Caco-2 (cell line): ENCODE data around the gene ZSWIM1. TPM values are rescaled to one million over a fixed set of nuclear protein-coding genes. Genes with fewer than 3 reads are reported as not detected.
"Not testable (repeated sequence)": the region's sequence is repeated elsewhere in the genome, so short reads cannot be mapped to it uniquely, and the experiment has no call there.

Experiments
- BruUV-seq: library from RNA; stranded (reverse); fragments of 400-500 nt; replicated peaks from 2 replicates; lab custom pipeline; 2021; lab: Mats Ljungman, UMichigan
- CTCF ChIA-PET: fragments of 300-600 bp; sonication (Branson Sonifier 250); formaldehyde crosslinking; loops from one replicate; lab custom pipeline; 2022; ENCODE audit warnings: antibody characterized with exemption; lab: Charles Lee
- POLR2A ChIA-PET: fragments of 300-600 bp; sonication (Branson Sonifier 250); formaldehyde crosslinking; loops from one replicate; lab custom pipeline; 2022; ENCODE audit warnings: antibody characterized with exemption; lab: Charles Lee
- DNase-seq, 2 experiments: peaks; one replicate each; pipeline versions ENCODE4 v3.0.0 to v3.0.0-alpha.2; 2020 to 2022
- H3K27me3 ChIP-seq: replicated peaks from 2 replicates; pipeline ENCODE4 v1.6.0; 2011; ENCODE audit warnings: low read length; ENCODE audit not compliant: control insufficient read depth, insufficient read depth
- H3K36me3 ChIP-seq: 2 replicates; pipeline ENCODE4 v1.5.1; 2011; ENCODE audit warnings: low read length; ENCODE audit not compliant: control insufficient read depth, insufficient read depth
- H3K4me1 ChIP-seq: fragments of 250-450 bp; sonication (Bioruptor Pico); 2 replicates; pipeline ENCODE4 v1.5.1; 2020; ENCODE audit warnings: mild to moderate bottlenecking
- H3K4me3 ChIP-seq: 2 replicates; pipeline ENCODE4 v1.5.1; 2011; ENCODE audit warnings: low read depth, mild to moderate bottlenecking, control low read depth, low read length
- H3K9me3 ChIP-seq: fragments of 250-450 bp; sonication (Bioruptor Pico); 2 replicates; pipeline ENCODE4 v1.5.1; 2020; ENCODE audit warnings: mild to moderate bottlenecking, moderate library complexity
- H3K27ac Mint-ChIP-seq: one replicate; pipeline ENCODE4 v1.8.0; 2022; ENCODE audit warnings: mixed read lengths; ENCODE audit not compliant: unreplicated experiment
- H3K27me3 Mint-ChIP-seq: one replicate; pipeline ENCODE4 v1.8.0; 2022; ENCODE audit warnings: mixed read lengths; ENCODE audit not compliant: insufficient read depth, unreplicated experiment
- H3K36me3 Mint-ChIP-seq: one replicate; pipeline ENCODE4 v1.8.0; 2022; ENCODE audit warnings: mild to moderate bottlenecking, mixed read lengths; ENCODE audit not compliant: insufficient read depth, unreplicated experiment
- H3K4me1 Mint-ChIP-seq: one replicate; pipeline ENCODE4 v1.8.0; 2022; ENCODE audit warnings: low read depth, mixed read lengths; ENCODE audit not compliant: unreplicated experiment
- H3K4me3 Mint-ChIP-seq: one replicate; pipeline ENCODE4 v1.8.0; 2022; ENCODE audit warnings: mild to moderate bottlenecking, moderate library complexity, mixed read lengths; ENCODE audit not compliant: unreplicated experiment
- H3K9me3 Mint-ChIP-seq: one replicate; pipeline ENCODE4 v1.8.0; 2022; ENCODE audit warnings: mixed read lengths; ENCODE audit not compliant: unreplicated experiment
- CTCF ChIP-seq, 2 experiments: fragments of 200-600 bp in 1 of 2; IDR thresholded peaks; 1 replicate in 1 of 2; 2 replicates in 1 of 2; pipeline versions ENCODE4 v1.5.1 to v1.8.0; 2011 to 2022; ENCODE audit warnings: antibody characterized with exemption in 1 of 2, control low read depth in 1 of 2, inconsistent platforms in 1 of 2, low read depth in 1 of 2, low read length in 1 of 2, mild to moderate bottlenecking in 1 of 2, moderate library complexity in 1 of 2; ENCODE audit not compliant: insufficient read depth in 1 of 2, severe bottlenecking in 1 of 2, unreplicated experiment in 1 of 2
- intact Hi-C: fragments of 100-400 bp; cut with micrococcal nuclease; formaldehyde crosslinking; loops from one replicate; pipeline ENCODE4 v1.10.0; 2022; ENCODE audit not compliant: unreplicated experiment
- total RNA-seq: library from RNA; stranded (reverse); gene quantifications from 2 replicates; pipeline ENCODE4 v1.2.3, GENCODE V29; 2022

ZSWIM1 gene
- total RNA-seq, 1 experiment from 2014 or later: 27.3 TPM

GRCh38 chr20:45925821-45926506, 44.9 kb downstream of the ZSWIM1 start:
- Histone ChIP-seq H3K36me3 (no peaks in the 10 kb centered on the region), H3K9me3 (no peaks in the 10 kb centered on the region), H3K4me3 (no peak overlapping the region), H3K4me1 (peaks cover 34% of the 10 kb centered on the region), H3K27me3 (no peaks in the 10 kb centered on the region)
- CTCF ChIA-PET: interaction anchor here (0.7 to 2.9 kb wide), 3 partner anchors 18 to 36 kb away, joined by 3 to 17 read pairs (median 3); partner anchors contain the start of gene CTSA
- Mint-ChIP-seq H3K27ac (peak overlapping the region; percentile 25), H3K27me3 (no peaks in the 10 kb centered on the region), H3K36me3 (no peaks in the 10 kb centered on the region), H3K4me3 (no peak overlapping the region), H3K4me1 (peaks cover 15% of the 10 kb centered on the region), H3K9me3 (no peaks in the 10 kb centered on the region)
- intact Hi-C loops: no loop called here
- no peak for TF ChIP-seq CTCF (IDR thresholded peaks at IDR 0.05; ENCODE audit: insufficient read depth in 1 of 2, low read depth in 1 of 2, low read length in 1 of 2, severe bottlenecking in 1 of 2, unreplicated experiment in 1 of 2)
- POLR2A ChIA-PET: interaction anchor here (1.9 kb wide), 1 partner anchor 9 kb away, joined by 9 read pairs; the partner anchor contains the start of gene PCIF1
- DNase-seq: no peak
- BruUV-seq: no TSS peak

GRCh38 chr20:45926731-45927070, 45.7 kb downstream of the ZSWIM1 start:
- DNase-seq: no peak
- peak overlapping the region; percentile 18 for H3K27ac Mint-ChIP-seq
- H3K9me3 ChIP-seq: no peaks in the 10 kb centered on the region
- intact Hi-C loops: no loop called here
- H3K4me1 Mint-ChIP-seq: peaks cover 11% of the 10 kb centered on the region
- TF ChIP-seq CTCF (IDR thresholded peaks at IDR 0.05; ENCODE audit: insufficient read depth in 1 of 2, low read depth in 1 of 2, low read length in 1 of 2, severe bottlenecking in 1 of 2, unreplicated experiment in 1 of 2): no peak
- POLR2A ChIA-PET: interaction anchor here (0.6 to 1.9 kb wide), 3 partner anchors 8 to 1526 kb away, joined by 3 to 9 read pairs (median 5); partner anchors contain the start of gene PCIF1
- H3K27me3 Mint-ChIP-seq: no peaks in the 10 kb centered on the region
- no peaks in the 10 kb centered on the region for H3K9me3 Mint-ChIP-seq
- H3K4me3 Mint-ChIP-seq: no peak overlapping the region
- CTCF ChIA-PET: interaction anchor here (0.6 to 2.9 kb wide), 4 partner anchors 35 to 385 kb away, joined by 3 to 17 read pairs (median 4); partner anchors contain the start of gene CTSA
- no peak overlapping the region for H3K4me3 ChIP-seq
- H3K36me3 ChIP-seq: no peaks in the 10 kb centered on the region
- H3K27me3 ChIP-seq: no peaks in the 10 kb centered on the region
- H3K36me3 Mint-ChIP-seq: no peaks in the 10 kb centered on the region
- peaks cover 38% of the 10 kb centered on the region for H3K4me1 ChIP-seq
- BruUV-seq: no TSS peak

- POLR2A ChIA-PET: interaction anchor here (0.6 to 1.9 kb wide), 4 partner anchors 8 to 1527 kb away, joined by 3 to 9 read pairs (median 4); partner anchors contain the start of gene PCIF1
- DNase-seq: peak; percentile 64 to 78
- H3K27me3 ChIP-seq: no peaks in the 10 kb centered on the region
- Mint-ChIP-seq H3K27ac (peak overlapping the region; percentile 18), H3K9me3 (no peaks in the 10 kb centered on the region), H3K27me3 (no peaks in the 10 kb centered on the region), H3K4me1 (peaks cover 12% of the 10 kb centered on the region), H3K4me3 (no peak overlapping the region), H3K36me3 (peaks cover 5% of the 10 kb centered on the region)
- CTCF ChIA-PET: interaction anchor here (0.6 to 2.9 kb wide), 9 partner anchors 17 to 384 kb away, joined by 3 to 17 read pairs (median 3); partner anchors contain the start of gene ZSWIM1
- intact Hi-C loops: no loop called here
- H3K9me3 ChIP-seq: no peaks in the 10 kb centered on the region
- no peak for TF ChIP-seq CTCF (IDR thresholded peaks at IDR 0.05; ENCODE audit: insufficient read depth in 1 of 2, low read depth in 1 of 2, low read length in 1 of 2, severe bottlenecking in 1 of 2, unreplicated experiment in 1 of 2)
- no TSS peak for BruUV-seq
- no peaks in the 10 kb centered on the region for H3K36me3 ChIP-seq
- H3K4me1 ChIP-seq: peaks cover 38% of the 10 kb centered on the region
- H3K4me3 ChIP-seq: no peak overlapping the region
Measured at GRCh38 chr20:45927071-45927878, 46.2 kb downstream of the ZSWIM1 start.

GRCh38 chr20:45931680-45932079, 50.7 kb downstream of the ZSWIM1 start:
- H3K27me3 ChIP-seq, H3K36me3 ChIP-seq, BruUV-seq, H3K9me3 Mint-ChIP-seq, H3K4me3 ChIP-seq, DNase-seq, H3K27me3 Mint-ChIP-seq, intact Hi-C loops, H3K9me3 ChIP-seq: not testable (repeated sequence)
- H3K4me1 ChIP-seq: peaks cover 41% of the 10 kb centered on the region
- ChIA-PET CTCF (interaction anchor here (0.6 to 4.5 kb wide), 2 partner anchors 35 to 41 kb away, joined by 9 to 49 read pairs; partner anchors contain the start of genes CTSA and NEURL2), POLR2A (interaction anchor here (1.0 kb wide), 1 partner anchor 51 kb away, joined by 9 read pairs; the partner anchor contains the start of gene ZSWIM1)
- Mint-ChIP-seq H3K4me3 (peak overlapping the region; percentile 100), H3K36me3 (peaks cover 40% of the 10 kb centered on the region), H3K27ac (peak overlapping the region; percentile 77), H3K4me1 (peaks cover 21% of the 10 kb centered on the region)
